Hepatocyte (in vitro differentiated cells): ENCODE data around the gene PLEKHM3. TPM values are rescaled to one million over a fixed set of nuclear protein-coding genes. Genes with fewer than 3 reads are reported as not detected.

Experiments used
- DNase-seq: peaks from one replicate; pipeline ENCODE4 v3.0.0-alpha.2; 2016; ENCODE audit warnings: low spot score
- H2AFZ ChIP-seq: fragments of 200-600 bp; sonication (generic); 2 replicates; pipeline ENCODE4 v1.6.0; 2016; ENCODE audit warnings: antibody characterized with exemption, mild to moderate bottlenecking
- H3K27ac ChIP-seq: fragments of 200-600 bp; sonication (generic); 2 replicates; pipeline ENCODE4 v1.5.1; 2016; ENCODE audit warnings: mild to moderate bottlenecking
- H3K27me3 ChIP-seq: fragments of 200-600 bp; sonication (generic); 2 replicates; pipeline ENCODE4 v1.6.1; 2016
- H3K36me3 ChIP-seq: fragments of 200-600 bp; sonication (generic); replicated peaks from 2 replicates; pipeline ENCODE4 v1.5.1; 2016; ENCODE audit warnings: low read depth; ENCODE audit not compliant: insufficient read depth
- H3K4me1 ChIP-seq: fragments of 200-600 bp; sonication (generic); 2 replicates; pipeline ENCODE4 v1.5.1; 2016; ENCODE audit warnings: mild to moderate bottlenecking, moderate library complexity; ENCODE audit not compliant: insufficient read depth
- H3K4me2 ChIP-seq: fragments of 200-600 bp; sonication (generic); 2 replicates; pipeline ENCODE4 v1.6.0; 2016
- H3K4me3 ChIP-seq: fragments of 200-600 bp; sonication (generic); 2 replicates; pipeline ENCODE4 v1.5.1; 2016; ENCODE audit warnings: mild to moderate bottlenecking
- H3K79me2 ChIP-seq: fragments of 200-600 bp; sonication (generic); 2 replicates; pipeline ENCODE4 v1.6.0; 2017; ENCODE audit warnings: mild to moderate bottlenecking
- H3K9me2 ChIP-seq: fragments of 200-600 bp; sonication (generic); replicated peaks from 2 replicates; pipeline ENCODE4 v1.6.0; 2017; ENCODE audit warnings: mild to moderate bottlenecking; ENCODE audit not compliant: insufficient read depth
- H3K9me3 ChIP-seq: fragments of 200-600 bp; sonication (generic); 2 replicates; pipeline ENCODE4 v1.5.1; 2016; ENCODE audit warnings: low read depth, mild to moderate bottlenecking
- H4K20me1 ChIP-seq: fragments of 200-600 bp; sonication (generic); 2 replicates; pipeline ENCODE4 v1.6.0; 2016; ENCODE audit warnings: mild to moderate bottlenecking; ENCODE audit not compliant: insufficient read depth, poor library complexity, severe bottlenecking
- CTCF ChIP-seq: fragments of 200-600 bp; sonication (generic); IDR thresholded peaks from 2 replicates; pipeline ENCODE4 v1.5.1; 2016; ENCODE audit warnings: antibody characterized with exemption, mild to moderate bottlenecking; ENCODE audit not compliant: poor library complexity
- EZH2 ChIP-seq: fragments of 200-600 bp; sonication (generic); IDR thresholded peaks from 2 replicates; pipeline ENCODE4 v1.6.1; 2016; ENCODE audit warnings: antibody characterized with exemption, mild to moderate bottlenecking, borderline replicate concordance
- EZH2phosphoT487 ChIP-seq: fragments of 200-600 bp; sonication (generic); IDR thresholded peaks from one replicate; pipeline ENCODE4 v1.6.1; 2018; ENCODE audit warnings: antibody characterized with exemption, mild to moderate bottlenecking, low read depth, moderate library complexity; ENCODE audit not compliant: unreplicated experiment, severe bottlenecking
- WGBS: methylation state at CpG from one replicate; pipeline ENCODE4 v1.1.6; 2016; ENCODE audit warnings: low lambda C conversion rate; ENCODE audit errors: missing lambda C conversion rate; 5-methylcytosine and 5-hydroxymethylcytosine counted together
- polyA plus RNA-seq: library from polyadenylated mRNA; unstranded; fragments of >200 nt; fragmentation: Nextera tagmentation; extraction: Ambion mirVana; gene quantifications from 2 replicates; pipeline ENCODE4 v1.2.1, GENCODE V29; 2016
- total RNA-seq: library from RNA; depleted of rRNA; stranded (reverse); fragments of >200 nt; gene quantifications from 2 replicates; pipeline ENCODE4 v1.2.3, GENCODE V29; 2014

PLEKHM3 gene
- total and polyA plus RNA-seq, 2 experiments from 2014 or later, result 4.2 to 11.1 TPM

- Histone ChIP-seq H4K20me1 (no peaks in the 10 kb centered on the region), H3K4me1 (peaks cover 13% of the 10 kb centered on the region), H3K9me2 (no peaks in the 10 kb centered on the region), H3K27ac (no peak overlapping the region), H3K27me3 (no peaks in the 10 kb centered on the region), H3K4me3 (no peak overlapping the region), H3K36me3 (no peaks in the 10 kb centered on the region), H3K9me3 (no peaks in the 10 kb centered on the region), H3K79me2 (no peaks in the 10 kb centered on the region), H3K4me2 (no peak overlapping the region), H2AFZ (no peak overlapping the region)
- TF ChIP-seq EZH2phosphoT487 (no peak), CTCF (no peak)
- 77% methylated on average over 5 of the region's 5 CpGs for WGBS
- DNase-seq, result no peak
Observed at GRCh38 chr2:207807516-207807915, 217.8 kb downstream of the PLEKHM3 start.

- no peaks in the 10 kb centered on the region for H3K9me2 ChIP-seq
- DNase-seq, result no peak
- H3K36me3 ChIP-seq, result no peaks in the 10 kb centered on the region
- H3K27me3 ChIP-seq, result no peaks in the 10 kb centered on the region
- TF ChIP-seq CTCF (no peak), EZH2 (no peak), EZH2phosphoT487 (no peak)
- H3K4me2 ChIP-seq, result no peak overlapping the region
- H3K4me3 ChIP-seq, result no peak overlapping the region
- peaks cover 6% of the 10 kb centered on the region for H3K4me1 ChIP-seq
- H3K9me3 ChIP-seq, result no peaks in the 10 kb centered on the region
- H3K79me2 ChIP-seq, result no peaks in the 10 kb centered on the region
- H4K20me1 ChIP-seq, result no peaks in the 10 kb centered on the region
- 78% methylated on average over 5 of the region's 5 CpGs for WGBS
- peak overlapping the region; percentile 58 for H3K27ac ChIP-seq
- H2AFZ ChIP-seq, result no peak overlapping the region
Observed at GRCh38 chr2:207805566-207806226, 219.6 kb downstream of the PLEKHM3 start.

GRCh38 chr2:207802650-207803049 lies 222.7 kb downstream of the PLEKHM3 start:
- Histone ChIP-seq H4K20me1 (no peaks in the 10 kb centered on the region), H3K9me2 (no peaks in the 10 kb centered on the region), H3K9me3 (no peaks in the 10 kb centered on the region), H2AFZ (no peak overlapping the region), H3K36me3 (no peaks in the 10 kb centered on the region), H3K27ac (peak overlapping the region; percentile 76), H3K4me2 (no peak overlapping the region), H3K4me1 (no peaks in the 10 kb centered on the region), H3K27me3 (no peaks in the 10 kb centered on the region), H3K4me3 (no peak overlapping the region), H3K79me2 (no peaks in the 10 kb centered on the region)
- peak; percentile 57 for DNase-seq
- WGBS, result 71% methylated on average over 6 of the region's 6 CpGs
- no peak for TF ChIP-seq EZH2
- TF ChIP-seq CTCF, result no peak
- no peak for TF ChIP-seq EZH2phosphoT487
